Panc1 (cell line): Measurements from ENCODE around the gene APPL1. TPM values are rescaled to one million over a fixed set of nuclear protein-coding genes. Genes with fewer than 3 reads are reported as not detected.

Experiments
- ATAC-seq: fragments of 200-7000 bp; cut with Tn5 transposase; 2 replicates; pipeline ENCODE4 v1.9.1; 2020; ENCODE audit warnings: mild to moderate bottlenecking, moderate library complexity
- BruUV-seq: library from RNA; stranded (reverse); fragments of 400-500 nt; replicated peaks from 2 replicates; lab custom pipeline; 2021; lab: Mats Ljungman, UMichigan
- CTCF ChIA-PET: fragments of 300-600 bp; sonication (Branson Sonifier 250); formaldehyde crosslinking; loops from one replicate; lab custom pipeline; 2022; ENCODE audit warnings: antibody characterized with exemption; lab: Charles Lee
- POLR2A ChIA-PET: fragments of 300-600 bp; sonication (Branson Sonifier 250); formaldehyde crosslinking; loops from one replicate; lab custom pipeline; 2022; ENCODE audit warnings: antibody characterized with exemption; lab: Charles Lee
- DNase-seq: peaks from one replicate; pipeline ENCODE4 v3.0.0-alpha.2; 2010; ENCODE audit warnings: low read depth, low spot score
- H3K27ac ChIP-seq: 2 replicates; pipeline ENCODE4 v1.5.1; 2011; ENCODE audit warnings: mild to moderate bottlenecking, low read length, inconsistent platforms
- H3K27me3 ChIP-seq: fragments of 200-500 bp; sonication (Bioruptor generic); 2 replicates; pipeline ENCODE4 v1.6.0; 2014; ENCODE audit warnings: low read length, inconsistent platforms; ENCODE audit not compliant: control insufficient read depth, insufficient read depth
- H3K36me3 ChIP-seq: fragments of 200-500 bp; sonication (Bioruptor generic); 2 replicates; pipeline ENCODE4 v1.5.1; 2014; ENCODE audit warnings: inconsistent platforms, mild to moderate bottlenecking, low read length, moderate library complexity; ENCODE audit not compliant: control insufficient read depth, insufficient read depth
- H3K4me1 ChIP-seq: 2 replicates; pipeline ENCODE4 v1.5.1; 2011; ENCODE audit warnings: inconsistent platforms, mild to moderate bottlenecking, low read length, moderate library complexity; ENCODE audit not compliant: control insufficient read depth, insufficient read depth
- H3K4me3 ChIP-seq, 2 experiments: 2 replicates each; pipeline ENCODE4 v1.5.1; 2011 to 2012; ENCODE audit warnings: low read depth in 2 of 2, low read length in 2 of 2, mild to moderate bottlenecking in 2 of 2, inconsistent platforms in 1 of 2, moderate library complexity in 1 of 2
- H3K9me3 ChIP-seq: fragments of 200-500 bp; sonication (Bioruptor generic); 2 replicates; pipeline ENCODE4 v1.5.1; 2014; ENCODE audit warnings: low read depth, mild to moderate bottlenecking, inconsistent platforms, low read length, moderate library complexity; ENCODE audit not compliant: control insufficient read depth, insufficient read depth
- CTCF ChIP-seq: fragments of 450-650 bp; IDR thresholded peaks from 2 replicates; pipeline ENCODE4 v1.5.1; 2017; ENCODE audit warnings: mild to moderate bottlenecking
- POLR2AphosphoS5 ChIP-seq: IDR thresholded peaks from 2 replicates; pipeline ENCODE4 v1.6.1; 2012; ENCODE audit warnings: mild to moderate bottlenecking, low read depth, low read length, moderate library complexity
- SIN3A ChIP-seq: IDR thresholded peaks from 2 replicates; pipeline ENCODE4 v1.6.1; 2012; ENCODE audit warnings: low read depth, mild to moderate bottlenecking, low read length, moderate library complexity, borderline replicate concordance; ENCODE audit not compliant: insufficient read depth
- TCF7L2 ChIP-seq: IDR thresholded peaks from 2 replicates; pipeline ENCODE4 v1.6.1; 2011; ENCODE audit warnings: mild to moderate bottlenecking, low read depth, low read length, inconsistent platforms
- in situ Hi-C: cut with HindIII; loops from 2 replicates; pipeline ENCODE4 v1.10.0; 2016; ENCODE audit warnings: low sequenced_read_pairs, low pct_unique_long_range_greater_than_20kb
- intact Hi-C: fragments of 100-400 bp; cut with micrococcal nuclease; formaldehyde crosslinking; loops from one replicate; pipeline ENCODE4 v1.10.0; 2022; ENCODE audit not compliant: unreplicated experiment
- total RNA-seq: library from RNA; stranded (reverse); gene quantifications from one replicate; pipeline ENCODE4 v1.2.1, GENCODE V29; 2021; ENCODE audit not compliant: unreplicated experiment
- TF ChIP-seq, protein P1 (sequence below), 2 experiments: IDR thresholded peaks; 2 replicates each; pipeline ENCODE4 v1.6.1; 2011 to 2012; ENCODE audit warnings: low read depth in 2 of 2, control low read depth in 1 of 2, low read length in 1 of 2, mild to moderate bottlenecking in 1 of 2, moderate library complexity in 1 of 2; ENCODE audit not compliant: insufficient read depth in 1 of 2

Gene APPL1
- total RNA-seq, 1 experiment from 2014 or later: 36.3 TPM

DNA sequence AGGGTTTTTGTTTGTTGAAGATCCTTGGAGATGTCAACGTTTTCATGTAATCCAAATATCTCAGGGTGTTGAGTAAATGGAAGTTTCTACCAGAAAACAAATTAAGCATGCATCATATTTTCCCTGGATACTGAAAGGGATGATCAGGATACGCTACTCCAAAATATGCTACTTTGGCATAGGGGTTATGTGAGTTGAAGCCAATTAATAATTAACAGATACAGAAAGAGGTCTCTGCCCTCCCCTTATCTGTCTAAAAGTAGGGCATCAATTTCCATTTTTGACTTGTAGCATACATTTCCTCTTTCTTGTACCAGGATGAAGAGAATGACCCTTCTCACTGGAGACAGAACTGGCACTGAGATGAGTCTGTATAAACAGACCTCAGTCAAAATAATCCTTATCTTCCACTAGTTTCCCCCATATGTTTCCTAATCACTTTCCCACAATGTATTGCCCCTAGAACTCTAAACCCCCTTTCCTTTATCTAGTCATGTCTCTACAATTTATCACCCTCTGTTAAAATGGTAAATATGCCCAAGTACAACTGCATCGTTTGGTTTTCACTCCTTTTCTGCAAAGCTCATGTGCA lies 82.3 kb downstream of the APPL1 start:
- no peak overlapping the region for H3K27ac ChIP-seq
- intact Hi-C loops (no loop called here), in situ Hi-C loops (no loop called here)
- ChIA-PET CTCF (no interaction called here), POLR2A (no interaction called here)
- H3K9me3 ChIP-seq: no peaks in the 10 kb centered on the region
- H3K27me3 ChIP-seq: no peaks in the 10 kb centered on the region
- no peak for TF ChIP-seq TCF7L2
- TF ChIP-seq SIN3A: no peak
- TF ChIP-seq, protein P1, sequence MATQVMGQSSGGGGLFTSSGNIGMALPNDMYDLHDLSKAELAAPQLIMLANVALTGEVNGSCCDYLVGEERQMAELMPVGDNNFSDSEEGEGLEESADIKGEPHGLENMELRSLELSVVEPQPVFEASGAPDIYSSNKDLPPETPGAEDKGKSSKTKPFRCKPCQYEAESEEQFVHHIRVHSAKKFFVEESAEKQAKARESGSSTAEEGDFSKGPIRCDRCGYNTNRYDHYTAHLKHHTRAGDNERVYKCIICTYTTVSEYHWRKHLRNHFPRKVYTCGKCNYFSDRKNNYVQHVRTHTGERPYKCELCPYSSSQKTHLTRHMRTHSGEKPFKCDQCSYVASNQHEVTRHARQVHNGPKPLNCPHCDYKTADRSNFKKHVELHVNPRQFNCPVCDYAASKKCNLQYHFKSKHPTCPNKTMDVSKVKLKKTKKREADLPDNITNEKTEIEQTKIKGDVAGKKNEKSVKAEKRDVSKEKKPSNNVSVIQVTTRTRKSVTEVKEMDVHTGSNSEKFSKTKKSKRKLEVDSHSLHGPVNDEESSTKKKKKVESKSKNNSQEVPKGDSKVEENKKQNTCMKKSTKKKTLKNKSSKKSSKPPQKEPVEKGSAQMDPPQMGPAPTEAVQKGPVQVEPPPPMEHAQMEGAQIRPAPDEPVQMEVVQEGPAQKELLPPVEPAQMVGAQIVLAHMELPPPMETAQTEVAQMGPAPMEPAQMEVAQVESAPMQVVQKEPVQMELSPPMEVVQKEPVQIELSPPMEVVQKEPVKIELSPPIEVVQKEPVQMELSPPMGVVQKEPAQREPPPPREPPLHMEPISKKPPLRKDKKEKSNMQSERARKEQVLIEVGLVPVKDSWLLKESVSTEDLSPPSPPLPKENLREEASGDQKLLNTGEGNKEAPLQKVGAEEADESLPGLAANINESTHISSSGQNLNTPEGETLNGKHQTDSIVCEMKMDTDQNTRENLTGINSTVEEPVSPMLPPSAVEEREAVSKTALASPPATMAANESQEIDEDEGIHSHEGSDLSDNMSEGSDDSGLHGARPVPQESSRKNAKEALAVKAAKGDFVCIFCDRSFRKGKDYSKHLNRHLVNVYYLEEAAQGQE (IDR thresholded peaks at IDR 0.05; ENCODE audit: insufficient read depth in 1 of 2, low read depth in 2 of 2, low read length in 1 of 2): no peak
- no peak for TF ChIP-seq POLR2AphosphoS5
- TF ChIP-seq CTCF: no peak
- no peak overlapping the region for H3K4me3 ChIP-seq
- no peaks in the 10 kb centered on the region for H3K36me3 ChIP-seq
- BruUV-seq: no TSS peak
- no peak for DNase-seq
- no peaks in the 10 kb centered on the region for H3K4me1 ChIP-seq
- ATAC-seq: no peak

DNA sequence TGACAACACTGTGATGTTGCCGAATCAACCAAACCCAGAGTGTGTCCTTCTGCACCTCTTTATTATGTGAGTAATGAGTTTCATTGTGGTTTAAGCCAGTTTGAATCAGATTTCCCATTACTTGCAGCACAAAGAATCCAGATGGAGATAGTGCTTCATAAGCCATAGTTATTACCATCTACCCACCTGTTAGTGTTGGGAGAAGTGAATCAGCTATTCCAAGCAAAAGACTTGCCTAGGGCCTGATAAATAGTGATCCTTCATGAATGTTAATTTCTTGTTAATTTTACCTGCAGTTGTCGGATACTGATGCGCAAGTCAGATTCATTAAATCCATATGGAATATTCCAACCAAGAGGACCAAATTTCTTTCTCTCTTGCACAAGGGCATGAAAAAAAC lies 86.7 kb downstream of the APPL1 start:
- BruUV-seq: no TSS peak
- Histone ChIP-seq H3K9me3 (no peaks in the 10 kb centered on the region), H3K4me3 (no peak overlapping the region), H3K27ac (no peak overlapping the region), H3K27me3 (no peaks in the 10 kb centered on the region), H3K4me1 (no peaks in the 10 kb centered on the region), H3K36me3 (no peaks in the 10 kb centered on the region)
- POLR2A ChIA-PET: no interaction called here
- CTCF ChIA-PET: no interaction called here
- intact Hi-C loops (no loop called here), in situ Hi-C loops (no loop called here)
- ATAC-seq: no peak
- no peak for TF ChIP-seq SIN3A
- TF ChIP-seq, protein P1 (IDR thresholded peaks at IDR 0.05; ENCODE audit: insufficient read depth in 1 of 2, low read depth in 2 of 2, low read length in 1 of 2): no peak
- no peak for TF ChIP-seq POLR2AphosphoS5
- no peak for TF ChIP-seq CTCF
- TF ChIP-seq TCF7L2: no peak
- no peak for DNase-seq
